Kidney (tissue), 14 donors: ENCODE data around the gene FTCDNL1. TPM values are rescaled to one million over a fixed set of nuclear protein-coding genes. Genes with fewer than 3 reads are reported as not detected.

Source experiments
- DNase-seq, 5 donors: peaks; one replicate each; pipeline ENCODE4 v3.0.0-alpha.2; 2013 to 2020
- FAIRE-seq: peaks from 2 replicates; lab custom pipeline; 2012; peaks lifted over from hg19 to GRCh38; lab: Jason Lieb, UNC
- H3K27ac ChIP-seq, 2 donors: one replicate each; pipeline ENCODE4 v1.7.0; 2013; ENCODE audit warnings: low read depth in 2 of 2, low read length in 2 of 2, inconsistent platforms in 1 of 2
- H3K27me3 ChIP-seq: one replicate; pipeline ENCODE4 v1.7.1; 2013; ENCODE audit warnings: low read length, inconsistent platforms; ENCODE audit not compliant: control insufficient read depth, insufficient read depth
- H3K36me3 ChIP-seq, 3 donors: one replicate each; pipeline versions ENCODE4 v1.7.0 to v1.7.1; 2013; ENCODE audit warnings: low read length in 3 of 3, control low read depth in 1 of 3, inconsistent platforms in 1 of 3; ENCODE audit not compliant: insufficient read depth in 3 of 3, control insufficient read depth in 2 of 3
- H3K4me1 ChIP-seq, 3 donors: one replicate each; pipeline versions ENCODE4 v1.7.0 to v1.7.1; 2013; ENCODE audit warnings: low read length in 3 of 3, inconsistent platforms in 1 of 3, low read depth in 1 of 3; ENCODE audit not compliant: control insufficient read depth in 2 of 3, insufficient read depth in 2 of 3
- H3K4me3 ChIP-seq, 3 donors: one replicate each; pipeline versions ENCODE4 v1.7.0 to v1.8.1; 2013; ENCODE audit warnings: low read length in 3 of 3, control low read depth in 1 of 3, inconsistent platforms in 1 of 3
- H3K9ac ChIP-seq, 3 donors: one replicate each; pipeline versions ENCODE4 v1.7.0 to v1.7.1; 2013; ENCODE audit warnings: low read length in 3 of 3, control low read depth in 1 of 3, inconsistent platforms in 1 of 3
- H3K9me3 ChIP-seq, 3 donors: one replicate each; pipeline versions ENCODE4 v1.7.0 to v1.7.1; 2013; ENCODE audit warnings: low read length in 3 of 3, control low read depth in 1 of 3, inconsistent platforms in 1 of 3; ENCODE audit not compliant: control insufficient read depth in 2 of 3, insufficient read depth in 1 of 3
- intact Hi-C: fragments of 100-400 bp; cut with DNase I; formaldehyde crosslinking; loops from one replicate; pipeline ENCODE4 v1.11.1; 2022
- polyA plus RNA-seq: library from polyadenylated mRNA; stranded (reverse); fragments of 350-450 nt; fragmentation: Illumina TruSeq; extraction: RNeasy Lipid Tissue Mini Kit (QIAGEN cat#74804); gene quantifications from one replicate; pipeline ENCODE4 v1.2.3, GENCODE V29; 2014; ENCODE audit warnings: low read depth, low replicate concordance; ENCODE audit not compliant: insufficient read depth
- total RNA-seq: library from RNA; stranded (reverse); fragmentation: NEBNext Ultra II Directional; extraction: Animal tissue kit (Norgen Biotek cat#: 25700); gene quantifications from one replicate; pipeline ENCODE4 v1.2.1, GENCODE V29; 2021
- TF ChIP-seq, protein P1 (sequence below): IDR thresholded peaks from 3 replicates; pipeline ENCODE4 v1.5.1; 2012; ENCODE audit warnings: mild to moderate bottlenecking, moderate library complexity, borderline replicate concordance; ENCODE audit not compliant: insufficient read depth; ENCODE audit errors: extremely low read depth
- donor health status: control.
- donor health status: control.
- donor health status: control.
- donor health status: control.
- donor health status: control.
- donor health status: DM: yes; HTN: yes; CAD: no.
- donor health status: Normal renal cell carcinoma (clear cell type).

FTCDNL1 gene
- total and polyA plus RNA-seq, 2 donors from 2014 or later = 3.4 to 4.1 TPM

DNA sequence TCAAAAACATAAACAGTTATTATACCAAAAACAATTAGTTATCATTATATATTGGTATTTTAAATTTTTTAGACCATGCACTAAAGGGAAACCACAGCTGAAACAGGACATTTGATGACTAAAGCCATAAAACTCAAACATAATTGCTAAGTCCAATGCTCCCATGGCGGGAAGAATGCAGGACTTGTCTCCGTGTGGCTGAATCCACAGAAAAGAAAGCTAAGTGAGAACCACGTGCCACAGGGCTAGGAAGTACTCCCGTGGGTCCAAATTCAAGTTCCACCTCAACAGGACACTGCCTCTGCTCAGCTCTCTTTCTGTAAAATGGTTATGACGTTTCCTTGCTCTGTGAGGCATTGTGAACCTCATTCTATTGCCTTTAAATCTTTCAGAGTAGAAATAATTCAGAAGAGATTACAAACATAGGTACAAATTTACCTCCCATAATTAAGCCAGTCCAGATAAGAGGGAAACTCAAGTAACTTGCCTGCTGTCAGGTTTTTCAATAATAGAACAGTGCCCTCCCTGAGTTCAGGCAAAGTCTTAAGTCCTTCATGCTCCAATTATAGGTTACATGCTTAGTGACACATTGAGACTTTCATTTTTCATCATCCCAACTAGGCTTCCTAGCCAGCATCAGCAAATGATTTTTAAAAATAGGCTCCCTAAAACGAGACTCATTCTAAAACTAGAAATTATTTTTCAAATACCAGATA, 36.7 kb downstream of the FTCDNL1 start:
- no peaks in the 10 kb centered on the region for H3K36me3 ChIP-seq
- no peaks in the 10 kb centered on the region for H3K4me1 ChIP-seq
- intact Hi-C loops = no loop called here
- no peaks in the 10 kb centered on the region for H3K9me3 ChIP-seq
- no peak overlapping the region for H3K4me3 ChIP-seq
- H3K9ac ChIP-seq = no peak overlapping the region
- FAIRE-seq = no peak
- no peak overlapping the region for H3K27ac ChIP-seq
- no peaks in the 10 kb centered on the region for H3K27me3 ChIP-seq
- no peak for DNase-seq
- TF ChIP-seq, protein P1, sequence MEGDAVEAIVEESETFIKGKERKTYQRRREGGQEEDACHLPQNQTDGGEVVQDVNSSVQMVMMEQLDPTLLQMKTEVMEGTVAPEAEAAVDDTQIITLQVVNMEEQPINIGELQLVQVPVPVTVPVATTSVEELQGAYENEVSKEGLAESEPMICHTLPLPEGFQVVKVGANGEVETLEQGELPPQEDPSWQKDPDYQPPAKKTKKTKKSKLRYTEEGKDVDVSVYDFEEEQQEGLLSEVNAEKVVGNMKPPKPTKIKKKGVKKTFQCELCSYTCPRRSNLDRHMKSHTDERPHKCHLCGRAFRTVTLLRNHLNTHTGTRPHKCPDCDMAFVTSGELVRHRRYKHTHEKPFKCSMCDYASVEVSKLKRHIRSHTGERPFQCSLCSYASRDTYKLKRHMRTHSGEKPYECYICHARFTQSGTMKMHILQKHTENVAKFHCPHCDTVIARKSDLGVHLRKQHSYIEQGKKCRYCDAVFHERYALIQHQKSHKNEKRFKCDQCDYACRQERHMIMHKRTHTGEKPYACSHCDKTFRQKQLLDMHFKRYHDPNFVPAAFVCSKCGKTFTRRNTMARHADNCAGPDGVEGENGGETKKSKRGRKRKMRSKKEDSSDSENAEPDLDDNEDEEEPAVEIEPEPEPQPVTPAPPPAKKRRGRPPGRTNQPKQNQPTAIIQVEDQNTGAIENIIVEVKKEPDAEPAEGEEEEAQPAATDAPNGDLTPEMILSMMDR = no peak

DNA sequence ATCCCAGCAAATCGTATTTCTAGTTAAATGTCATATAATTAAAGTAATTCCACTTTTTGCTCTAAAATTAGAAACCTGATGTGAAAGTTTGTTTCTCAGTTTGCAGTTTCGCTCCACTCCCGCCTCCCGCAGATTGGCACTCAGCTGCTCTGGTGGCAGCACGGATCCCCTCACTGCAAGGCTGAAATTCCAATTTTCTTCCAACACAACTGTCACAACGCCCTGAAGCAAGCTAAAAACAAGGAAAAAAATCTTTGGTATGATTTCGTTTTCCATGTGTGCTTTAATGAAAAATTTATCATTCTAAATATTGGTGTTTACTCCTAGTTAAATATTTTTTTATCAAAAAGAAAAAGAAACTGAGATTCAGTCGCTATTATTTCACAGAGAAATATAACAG, 38.5 kb downstream of the FTCDNL1 start:
- Histone ChIP-seq H3K4me1 (no peaks in the 10 kb centered on the region), H3K36me3 (no peaks in the 10 kb centered on the region), H3K4me3 (no peak overlapping the region), H3K27me3 (no peaks in the 10 kb centered on the region), H3K9me3 (no peaks in the 10 kb centered on the region), H3K9ac (no peak overlapping the region), H3K27ac (no peak overlapping the region)
- DNase-seq (no peak), FAIRE-seq (no peak)
- intact Hi-C loops = no loop called here
- TF ChIP-seq, protein P1 = no peak

DNA sequence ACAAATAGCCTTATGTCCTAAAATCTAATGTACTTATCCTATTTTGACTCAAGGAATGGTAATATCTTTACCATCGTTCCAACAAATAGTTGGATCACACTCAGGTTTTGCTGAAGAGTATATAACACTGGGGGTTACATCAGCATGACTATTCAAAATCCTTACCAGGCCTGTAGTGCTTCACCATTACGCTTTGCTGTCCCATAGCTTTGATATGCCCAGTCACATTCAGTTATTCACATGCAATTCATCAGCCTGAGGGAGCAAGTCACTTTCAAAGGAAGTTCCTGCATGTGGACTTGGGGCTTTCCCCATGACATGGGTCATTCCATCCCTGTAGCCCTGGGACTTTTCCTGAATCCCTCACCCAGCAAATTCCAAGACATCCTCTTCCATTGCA, 39.6 kb downstream of the FTCDNL1 start:
- FAIRE-seq (no peak), DNase-seq (no peak)
- Histone ChIP-seq H3K4me3 (no peak overlapping the region), H3K9me3 (no peaks in the 10 kb centered on the region), H3K27ac (no peak overlapping the region), H3K36me3 (no peaks in the 10 kb centered on the region), H3K4me1 (no peaks in the 10 kb centered on the region), H3K9ac (no peak overlapping the region), H3K27me3 (no peaks in the 10 kb centered on the region)
- TF ChIP-seq, protein P1 = no peak
- intact Hi-C loops = no loop called here
